Neuronal stem cell (in vitro differentiated cells): ENCODE data around the gene HNRNPH1.

ENCODE experiments used
- DNase-seq: peaks from one replicate; pipeline ENCODE4 v3.0.0-alpha.2; 2013; ENCODE audit warnings: low spot score
- H2AFZ ChIP-seq: one replicate; pipeline ENCODE4 v1.6.1; 2013; ENCODE audit warnings: mild to moderate bottlenecking, low read length, inconsistent platforms
- H2AK5ac ChIP-seq: 2 replicates; pipeline ENCODE4 v1.6.1; 2013; ENCODE audit warnings: low read depth, mild to moderate bottlenecking, inconsistent platforms, low read length, moderate library complexity, mixed read lengths
- H2BK120ac ChIP-seq: 2 replicates; pipeline ENCODE4 v1.6.1; 2013; ENCODE audit warnings: low read depth, mild to moderate bottlenecking, inconsistent platforms, low read length, moderate library complexity, mixed read lengths
- H2BK12ac ChIP-seq: one replicate; pipeline ENCODE4 v1.6.1; 2013; ENCODE audit warnings: low read length, inconsistent platforms
- H2BK15ac ChIP-seq: 2 replicates; pipeline ENCODE4 v1.6.1; 2013; ENCODE audit warnings: mild to moderate bottlenecking, low read length, inconsistent platforms, mixed read lengths
- H2BK5ac ChIP-seq: one replicate; pipeline ENCODE4 v1.6.1; 2013; ENCODE audit warnings: inconsistent platforms, mild to moderate bottlenecking, low read length, moderate library complexity
- H3K14ac ChIP-seq: one replicate; pipeline ENCODE4 v1.6.1; 2013; ENCODE audit warnings: low read length, inconsistent platforms
- H3K18ac ChIP-seq: 2 replicates; pipeline ENCODE4 v1.6.1; 2013; ENCODE audit warnings: low read length, inconsistent platforms
- H3K23ac ChIP-seq: 2 replicates; pipeline ENCODE4 v1.6.1; 2013; ENCODE audit warnings: low read depth, mild to moderate bottlenecking, mixed read lengths, low read length, inconsistent platforms; ENCODE audit not compliant: poor library complexity
- H3K27ac ChIP-seq: replicated peaks from 3 replicates; pipeline ENCODE4 v1.5.1; 2013; ENCODE audit warnings: low read length, inconsistent platforms
- H3K27me3 ChIP-seq, 3 experiments: 2 replicates each; pipeline ENCODE4 v1.6.1; 2013; ENCODE audit warnings: low read length in 3 of 3, mild to moderate bottlenecking in 2 of 3, inconsistent platforms in 1 of 3, low read depth in 1 of 3, mixed read lengths in 1 of 3, moderate library complexity in 1 of 3; ENCODE audit not compliant: control insufficient read depth in 3 of 3, insufficient read depth in 3 of 3
- H3K36me3 ChIP-seq, 2 donors: replicated peaks in 1 of 2; 2 replicates each; pipeline ENCODE4 v1.6.1; 2013; ENCODE audit warnings: low read length in 2 of 2; ENCODE audit not compliant: control insufficient read depth in 2 of 2, insufficient read depth in 2 of 2
- H3K4ac ChIP-seq: 2 replicates; pipeline ENCODE4 v1.6.1; 2013; ENCODE audit warnings: inconsistent platforms, mild to moderate bottlenecking, low read length, moderate library complexity
- H3K4me1 ChIP-seq, 2 donors: 1 replicate in 1 of 2; 2 replicates in 1 of 2; pipeline ENCODE4 v1.6.1; 2013; ENCODE audit warnings: low read length in 2 of 2, low read depth in 1 of 2; ENCODE audit not compliant: control insufficient read depth in 2 of 2, insufficient read depth in 1 of 2
- H3K4me2 ChIP-seq: one replicate; pipeline ENCODE4 v1.6.1; 2013; ENCODE audit warnings: mild to moderate bottlenecking, low read length, inconsistent platforms; ENCODE audit not compliant: insufficient read depth, poor library complexity, severe bottlenecking
- H3K4me3 ChIP-seq, 2 donors: 2 replicates each; pipeline ENCODE4 v1.5.1; 2013; ENCODE audit warnings: low read length in 2 of 2, mild to moderate bottlenecking in 2 of 2, inconsistent platforms in 1 of 2, moderate library complexity in 1 of 2
- H3K79me1 ChIP-seq: one replicate; pipeline ENCODE4 v1.6.1; 2013; ENCODE audit warnings: low read depth, mild to moderate bottlenecking, inconsistent platforms, low read length, moderate library complexity
- H3K9ac ChIP-seq: one replicate; pipeline ENCODE4 v1.6.1; 2013; ENCODE audit warnings: mild to moderate bottlenecking, low read depth, low read length, inconsistent platforms; ENCODE audit not compliant: poor library complexity
- H3K9me3 ChIP-seq, 2 donors: replicated peaks in 1 of 2; 2 replicates each; pipeline versions ENCODE3 to v1.6.1; 2013; ENCODE audit warnings: low read length in 2 of 2, mild to moderate bottlenecking in 2 of 2, inconsistent platforms in 1 of 2, low read depth in 1 of 2, mixed read lengths in 1 of 2, moderate library complexity in 1 of 2; ENCODE audit not compliant: control insufficient read depth in 2 of 2, insufficient read depth in 1 of 2
- H4K8ac ChIP-seq: one replicate; pipeline ENCODE4 v1.6.1; 2013; ENCODE audit warnings: low read depth, mild to moderate bottlenecking, inconsistent platforms, low read length, moderate library complexity
- H4K91ac ChIP-seq: one replicate; pipeline ENCODE4 v1.6.1; 2013; ENCODE audit warnings: low read length, low read depth, mild to moderate bottlenecking, inconsistent platforms; ENCODE audit not compliant: poor library complexity
- WGBS, 2 donors: extraction: QIAGEN DNeasy Blood & Tissue Kit; methylation state at CpG; one replicate each; pipeline ENCODE4 v1.1.7; 2013; ENCODE audit warnings: missing lambda C conversion rate in 2 of 2, mixed read lengths in 1 of 2; ENCODE audit not compliant: insufficient read length in 2 of 2, insufficient replicate concordance in 1 of 2; ENCODE audit errors: extremely low coverage in 2 of 2; 5-methylcytosine and 5-hydroxymethylcytosine counted together

Gene HNRNPH1

GRCh38 chr5:179614745-179615144 is 8.7 kb downstream of the HNRNPH1 start:
- Histone ChIP-seq H3K4me1 (peaks cover 1 to 10% of the 10 kb centered on the region in 2 donors), H2AK5ac (no peak overlapping the region), H3K9ac (no peak overlapping the region), H2AFZ (no peak overlapping the region), H3K14ac (no peak overlapping the region), H3K23ac (no peak overlapping the region), H3K79me1 (peaks cover 2% of the 10 kb centered on the region), H3K36me3 (peaks cover 59 to 98% of the 10 kb centered on the region in 2 donors), H3K18ac (no peak overlapping the region), H2BK15ac (no peak overlapping the region), H3K27ac (no peak overlapping the region), H2BK12ac (no peak overlapping the region), H3K4me3 (no peak overlapping the region), H3K4ac (no peak overlapping the region), H2BK120ac (no peak overlapping the region), H3K4me2 (no peak overlapping the region), H3K9me3 (no peaks in the 10 kb centered on the region), H2BK5ac (no peak overlapping the region), H4K91ac (no peak overlapping the region), H4K8ac (no peak overlapping the region), H3K27me3 (no peaks in the 10 kb centered on the region)
- WGBS, 2 donors, result no CpG with 5 or more reads among the region's 8 CpGs
- no peak for DNase-seq

- H2BK15ac ChIP-seq, result no peak overlapping the region
- H3K4ac ChIP-seq, result no peak overlapping the region
- no peak for DNase-seq
- H3K14ac ChIP-seq, result no peak overlapping the region
- H2BK120ac ChIP-seq, result no peak overlapping the region
- H3K9me3 ChIP-seq, result no peaks in the 10 kb centered on the region
- no peak overlapping the region for H3K9ac ChIP-seq
- no peaks in the 10 kb centered on the region for H3K4me1 ChIP-seq
- H2AK5ac ChIP-seq, result no peak overlapping the region
- H3K18ac ChIP-seq, result no peak overlapping the region
- no peak overlapping the region for H3K27ac ChIP-seq
- no peak overlapping the region for H3K4me2 ChIP-seq
- peaks cover 2% of the 10 kb centered on the region for H3K79me1 ChIP-seq
- no peak overlapping the region for H3K4me3 ChIP-seq
- no peak overlapping the region for H4K8ac ChIP-seq
- no peak overlapping the region for H2BK5ac ChIP-seq
- WGBS, 2 donors, result no CpG with 5 or more reads among the region's 8 CpGs
- no peak overlapping the region for H2AFZ ChIP-seq
- H3K36me3 ChIP-seq, result peaks cover 60 to 94% of the 10 kb centered on the region in 2 donors
- no peaks in the 10 kb centered on the region for H3K27me3 ChIP-seq
- H4K91ac ChIP-seq, result no peak overlapping the region
- H2BK12ac ChIP-seq, result no peak overlapping the region
- no peak overlapping the region for H3K23ac ChIP-seq
These were observed 9.9 kb downstream of the HNRNPH1 start for GRCh38 chr5:179613460-179614071.

GRCh38 chr5:179612577-179613459 is 10.7 kb downstream of the HNRNPH1 start:
- H3K23ac ChIP-seq, result no peak overlapping the region
- no peak overlapping the region for H2BK120ac ChIP-seq
- no peak overlapping the region for H3K4me3 ChIP-seq
- no peak overlapping the region for H2BK12ac ChIP-seq
- no peak overlapping the region for H4K91ac ChIP-seq
- H3K79me1 ChIP-seq, result no peaks in the 10 kb centered on the region
- no peak overlapping the region for H2BK5ac ChIP-seq
- DNase-seq, result no peak
- H4K8ac ChIP-seq, result no peak overlapping the region
- H3K36me3 ChIP-seq, result peaks cover 56 to 94% of the 10 kb centered on the region in 2 donors
- no peak overlapping the region for H2BK15ac ChIP-seq
- no peak overlapping the region for H3K27ac ChIP-seq
- no peak overlapping the region for H3K18ac ChIP-seq
- H3K4me2 ChIP-seq, result no peak overlapping the region
- WGBS, 2 donors, result no CpG with 5 or more reads among the region's 21 CpGs
- no peak overlapping the region for H3K4ac ChIP-seq
- H3K9me3 ChIP-seq, result no peaks in the 10 kb centered on the region
- H3K27me3 ChIP-seq, result no peaks in the 10 kb centered on the region
- no peak overlapping the region for H3K14ac ChIP-seq
- H2AK5ac ChIP-seq, result no peak overlapping the region
- no peak overlapping the region for H3K9ac ChIP-seq
- H2AFZ ChIP-seq, result no peak overlapping the region
- H3K4me1 ChIP-seq, result no peaks in the 10 kb centered on the region

- H2BK120ac ChIP-seq, result no peak overlapping the region
- H3K23ac ChIP-seq, result no peak overlapping the region
- H2BK12ac ChIP-seq, result no peak overlapping the region
- H2AFZ ChIP-seq, result no peak overlapping the region
- H3K36me3 ChIP-seq, result peaks cover 53 to 94% of the 10 kb centered on the region in 2 donors
- no peak overlapping the region for H3K18ac ChIP-seq
- no peak overlapping the region for H3K14ac ChIP-seq
- no peak overlapping the region for H2BK5ac ChIP-seq
- no peak overlapping the region for H2BK15ac ChIP-seq
- H3K9me3 ChIP-seq, result peaks cover 0 to under 1% of the 10 kb centered on the region in 2 donors
- peaks cover 1% of the 10 kb centered on the region for H3K79me1 ChIP-seq
- H4K8ac ChIP-seq, result no peak overlapping the region
- H3K27me3 ChIP-seq, result no peaks in the 10 kb centered on the region
- H3K27ac ChIP-seq, result no peak overlapping the region
- H3K9ac ChIP-seq, result no peak overlapping the region
- H3K4me3 ChIP-seq, result no peak overlapping the region
- no peak for DNase-seq
- no peak overlapping the region for H4K91ac ChIP-seq
- no peak overlapping the region for H3K4ac ChIP-seq
- no peak overlapping the region for H2AK5ac ChIP-seq
- H3K4me2 ChIP-seq, result no peak overlapping the region
- H3K4me1 ChIP-seq, result no peaks in the 10 kb centered on the region
These were observed 12.6 kb downstream of the HNRNPH1 start for GRCh38 chr5:179610903-179611265.
